ENCODE data around the gene CLCNKB.

The CLCNKB gene

DNA sequence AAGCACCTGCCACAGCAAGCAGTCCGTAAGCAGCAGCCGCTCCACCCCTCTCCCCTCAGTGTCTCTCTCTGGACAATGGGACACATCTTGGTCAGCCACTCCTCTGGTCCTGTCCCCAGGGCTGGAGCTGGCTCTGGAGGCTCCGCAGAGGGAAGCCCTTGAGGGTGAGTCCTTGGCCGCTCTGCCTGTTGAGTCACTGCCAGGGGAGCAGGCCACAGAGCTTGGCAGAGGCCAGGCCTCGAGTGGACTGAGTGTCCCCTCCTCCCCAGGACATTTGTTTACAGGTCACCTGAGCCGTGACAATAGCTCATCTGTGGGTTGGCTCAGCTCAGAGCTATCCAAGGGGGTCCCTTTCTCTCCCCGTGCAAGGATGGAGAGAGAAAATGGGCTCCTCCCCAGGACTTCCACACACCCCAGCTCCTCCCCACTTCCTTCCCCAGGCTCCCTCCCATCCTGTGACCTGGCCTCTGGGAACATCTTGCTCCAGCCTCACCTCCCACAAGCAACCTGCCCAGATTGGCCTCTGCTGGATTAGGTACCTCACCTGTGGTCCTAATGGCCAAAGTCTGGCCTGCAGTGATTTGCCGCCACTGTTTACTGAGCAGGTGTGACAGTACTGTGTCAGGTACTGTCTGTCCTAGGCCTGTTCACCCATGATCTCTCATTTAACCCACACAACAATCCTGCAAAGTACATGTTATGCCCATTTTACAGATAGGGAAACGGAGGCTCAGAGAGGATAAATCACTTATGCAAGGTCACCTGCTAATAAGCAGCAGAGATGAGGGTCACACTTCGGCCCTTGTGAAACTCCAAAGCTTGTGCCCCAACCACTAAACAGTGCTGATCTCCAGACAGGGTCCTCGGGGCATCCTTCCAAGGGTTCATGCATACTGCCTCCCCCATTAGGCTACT is 25.0 kb downstream of the CLCNKB start:
- in situ Hi-C loops (cut with MboI; ENCODE audit: low pct_unique_long_range_greater_than_20kb, low sequenced_read_pairs, unreplicated experiment), result no loop called here
- TF ChIP-seq, protein P1, sequence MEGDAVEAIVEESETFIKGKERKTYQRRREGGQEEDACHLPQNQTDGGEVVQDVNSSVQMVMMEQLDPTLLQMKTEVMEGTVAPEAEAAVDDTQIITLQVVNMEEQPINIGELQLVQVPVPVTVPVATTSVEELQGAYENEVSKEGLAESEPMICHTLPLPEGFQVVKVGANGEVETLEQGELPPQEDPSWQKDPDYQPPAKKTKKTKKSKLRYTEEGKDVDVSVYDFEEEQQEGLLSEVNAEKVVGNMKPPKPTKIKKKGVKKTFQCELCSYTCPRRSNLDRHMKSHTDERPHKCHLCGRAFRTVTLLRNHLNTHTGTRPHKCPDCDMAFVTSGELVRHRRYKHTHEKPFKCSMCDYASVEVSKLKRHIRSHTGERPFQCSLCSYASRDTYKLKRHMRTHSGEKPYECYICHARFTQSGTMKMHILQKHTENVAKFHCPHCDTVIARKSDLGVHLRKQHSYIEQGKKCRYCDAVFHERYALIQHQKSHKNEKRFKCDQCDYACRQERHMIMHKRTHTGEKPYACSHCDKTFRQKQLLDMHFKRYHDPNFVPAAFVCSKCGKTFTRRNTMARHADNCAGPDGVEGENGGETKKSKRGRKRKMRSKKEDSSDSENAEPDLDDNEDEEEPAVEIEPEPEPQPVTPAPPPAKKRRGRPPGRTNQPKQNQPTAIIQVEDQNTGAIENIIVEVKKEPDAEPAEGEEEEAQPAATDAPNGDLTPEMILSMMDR (IDR thresholded peaks at IDR 0.05; ENCODE audit: extremely low read depth, insufficient read depth, missing control alignments), result no peak
- DNase-seq (ENCODE audit: low spot score), result no peak

DNA sequence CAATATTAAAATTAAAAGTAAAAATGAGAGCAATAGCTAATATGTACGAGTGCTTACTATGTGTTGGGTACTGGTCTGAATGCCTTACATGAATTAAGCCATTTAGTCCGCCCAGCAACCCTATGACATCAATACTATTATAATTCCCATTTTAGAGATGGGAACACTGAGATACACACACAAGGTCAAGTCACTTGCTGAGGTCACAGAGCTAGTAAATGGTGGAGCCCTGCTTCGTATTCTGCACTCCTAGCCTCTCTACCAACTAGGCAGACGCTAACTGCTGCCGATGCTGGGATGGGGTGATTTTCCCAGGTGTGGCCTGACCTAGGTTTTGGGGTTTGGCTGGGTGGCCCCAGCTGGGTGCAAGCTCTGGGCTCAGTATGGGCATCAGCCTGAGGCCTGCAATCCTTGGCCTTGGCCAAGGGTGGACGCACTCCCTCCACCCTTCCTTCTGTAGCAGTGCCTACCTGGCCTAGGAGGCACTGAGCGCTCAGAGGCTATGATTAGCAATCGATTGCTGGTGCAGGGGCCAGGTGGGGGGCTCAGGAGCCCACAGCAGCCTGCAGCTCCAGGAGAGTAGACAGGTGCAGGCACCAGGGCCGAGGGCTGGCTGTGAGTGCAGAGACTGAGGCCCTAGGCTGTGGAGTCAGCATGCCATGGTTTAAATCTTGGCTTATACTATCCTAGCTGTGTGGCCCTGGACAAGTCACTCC is 27.2 kb downstream of the CLCNKB start:
- no peak for DNase-seq (ENCODE audit: low spot score)
- in situ Hi-C loops (cut with MboI; ENCODE audit: low pct_unique_long_range_greater_than_20kb, low sequenced_read_pairs, unreplicated experiment), result no loop called here
- TF ChIP-seq, protein P1 (IDR thresholded peaks at IDR 0.05; ENCODE audit: extremely low read depth, insufficient read depth, missing control alignments), result no peak

- in situ Hi-C loops (cut with MboI; ENCODE audit: low pct_unique_long_range_greater_than_20kb, low sequenced_read_pairs, unreplicated experiment), result no loop called here
- no peak for DNase-seq (ENCODE audit: low spot score)
These were observed 28.0 kb downstream of the CLCNKB start for GRCh38 chr1:16071614-16072013.

GRCh38 chr1:16072095-16072494 is 28.5 kb downstream of the CLCNKB start:
- in situ Hi-C loops (cut with MboI; ENCODE audit: low pct_unique_long_range_greater_than_20kb, low sequenced_read_pairs, unreplicated experiment), result no loop called here
- no peak for DNase-seq (ENCODE audit: low spot score)

More at GRCh38 chr1:16071614-16072013, 28.0 kb downstream of the CLCNKB start:
- TF ChIP-seq, protein P1 (IDR thresholded peaks at IDR 0.05; ENCODE audit: extremely low read depth, insufficient read depth, missing control alignments), result no peak

DNA sequence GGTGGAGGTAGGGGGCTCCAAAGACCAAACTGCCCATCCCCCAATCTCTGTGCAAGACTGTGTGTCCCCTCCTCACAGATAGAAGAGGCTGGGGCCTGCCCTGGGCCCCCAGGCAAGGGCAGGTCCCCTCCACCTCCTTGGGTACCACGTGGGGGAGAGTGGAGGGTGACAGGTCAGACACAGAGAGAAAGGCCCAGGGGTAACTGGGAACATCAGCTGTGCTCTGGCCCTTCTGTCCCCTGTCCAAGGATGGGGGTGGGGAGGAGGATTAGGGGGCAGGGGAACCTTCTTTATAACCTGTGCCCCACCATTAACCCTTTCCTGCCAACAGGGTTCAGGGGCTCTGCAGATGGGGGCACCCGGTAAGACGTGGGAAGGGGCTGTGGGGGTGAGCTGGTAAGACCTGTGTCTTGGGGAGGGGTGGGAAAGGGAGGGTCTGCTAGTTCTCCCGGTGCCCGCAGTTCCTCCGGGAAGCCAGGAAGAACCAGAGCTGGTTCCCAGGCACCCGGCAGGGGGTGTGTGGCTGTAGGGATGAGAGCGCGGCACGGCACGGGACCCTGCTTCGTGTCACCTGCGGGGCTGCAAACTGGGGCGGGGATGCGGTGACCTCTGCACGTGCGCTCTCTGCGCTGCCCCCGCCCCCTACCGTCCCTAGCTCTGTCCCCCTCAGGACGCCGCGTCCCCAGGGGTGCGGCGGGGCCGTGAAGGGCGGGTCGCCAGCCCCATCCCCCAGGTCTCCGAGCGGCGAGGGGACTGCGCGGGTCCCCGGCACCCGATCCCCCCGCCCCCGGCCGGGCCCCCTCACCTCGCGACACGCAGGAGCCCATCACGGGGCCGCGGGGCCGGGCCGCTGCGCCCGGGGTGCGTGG is 29.3 kb downstream of the CLCNKB start:
- TF ChIP-seq, protein P1 (IDR thresholded peaks at IDR 0.05; ENCODE audit: extremely low read depth, insufficient read depth, missing control alignments), result no peak
- in situ Hi-C loops (cut with MboI; ENCODE audit: low pct_unique_long_range_greater_than_20kb, low sequenced_read_pairs, unreplicated experiment), result no loop called here
- DNase-seq (ENCODE audit: low spot score), result no peak

More at GRCh38 chr1:16072095-16072494, 28.5 kb downstream of the CLCNKB start:
- TF ChIP-seq, protein P1 (IDR thresholded peaks at IDR 0.05; ENCODE audit: extremely low read depth, insufficient read depth, missing control alignments), result no peak

Measured in GM13977 (cell line).